Measurements from ENCODE around the gene ZFR. TPM values are rescaled to one million over a fixed set of nuclear protein-coding genes. Genes with fewer than 3 reads are reported as not detected.
"Not testable (repeated sequence)": the region's sequence is repeated elsewhere in the genome, so short reads cannot be mapped to it uniquely, and the experiment has no call there.

The ZFR gene
- total RNA-seq, 1 donor from 2014 or later = 80.8 TPM

DNA sequence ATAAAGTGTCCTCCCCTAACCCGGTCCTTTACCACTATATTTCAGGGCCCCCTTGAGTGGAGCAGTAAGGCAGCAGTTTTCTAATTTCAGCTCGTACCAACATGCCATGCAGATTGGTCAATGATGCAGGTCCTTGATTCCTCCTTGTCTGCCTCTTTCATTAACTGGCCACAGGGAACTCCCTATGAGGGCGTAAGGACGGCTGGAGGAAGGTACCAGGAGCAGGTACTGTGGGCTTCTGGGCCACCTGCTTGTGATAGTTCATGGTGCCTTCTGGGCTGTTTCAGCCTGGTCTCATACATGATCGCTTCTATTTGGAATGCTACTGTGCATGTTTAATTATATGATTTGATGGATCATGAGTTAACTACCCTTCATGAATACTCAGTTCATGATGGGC lies 9.4 kb upstream of the ZFR start:
- no peak for DNase-seq (ENCODE audit: extremely low spot score in 2 of 2)
- intact Hi-C loops (cut with DNase I) = no loop called here
- Histone ChIP-seq H3K27ac (no peak overlapping the region), H3K4me3 (no peak overlapping the region), H3K27me3 (no peaks in the 10 kb centered on the region), H3K36me3 (no peaks in the 10 kb centered on the region), H3K9me3 (no peaks in the 10 kb centered on the region), H3K4me1 (no peaks in the 10 kb centered on the region)
- TF ChIP-seq POLR2AphosphoS5 (IDR thresholded peaks at IDR 0.05; ENCODE audit: insufficient read depth in 1 of 2, low read depth in 1 of 2) (no peak), POLR2A (IDR thresholded peaks at IDR 0.05) (no peak)
- TF ChIP-seq, protein P1, sequence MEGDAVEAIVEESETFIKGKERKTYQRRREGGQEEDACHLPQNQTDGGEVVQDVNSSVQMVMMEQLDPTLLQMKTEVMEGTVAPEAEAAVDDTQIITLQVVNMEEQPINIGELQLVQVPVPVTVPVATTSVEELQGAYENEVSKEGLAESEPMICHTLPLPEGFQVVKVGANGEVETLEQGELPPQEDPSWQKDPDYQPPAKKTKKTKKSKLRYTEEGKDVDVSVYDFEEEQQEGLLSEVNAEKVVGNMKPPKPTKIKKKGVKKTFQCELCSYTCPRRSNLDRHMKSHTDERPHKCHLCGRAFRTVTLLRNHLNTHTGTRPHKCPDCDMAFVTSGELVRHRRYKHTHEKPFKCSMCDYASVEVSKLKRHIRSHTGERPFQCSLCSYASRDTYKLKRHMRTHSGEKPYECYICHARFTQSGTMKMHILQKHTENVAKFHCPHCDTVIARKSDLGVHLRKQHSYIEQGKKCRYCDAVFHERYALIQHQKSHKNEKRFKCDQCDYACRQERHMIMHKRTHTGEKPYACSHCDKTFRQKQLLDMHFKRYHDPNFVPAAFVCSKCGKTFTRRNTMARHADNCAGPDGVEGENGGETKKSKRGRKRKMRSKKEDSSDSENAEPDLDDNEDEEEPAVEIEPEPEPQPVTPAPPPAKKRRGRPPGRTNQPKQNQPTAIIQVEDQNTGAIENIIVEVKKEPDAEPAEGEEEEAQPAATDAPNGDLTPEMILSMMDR (IDR thresholded peaks at IDR 0.05) = no peak

DNA sequence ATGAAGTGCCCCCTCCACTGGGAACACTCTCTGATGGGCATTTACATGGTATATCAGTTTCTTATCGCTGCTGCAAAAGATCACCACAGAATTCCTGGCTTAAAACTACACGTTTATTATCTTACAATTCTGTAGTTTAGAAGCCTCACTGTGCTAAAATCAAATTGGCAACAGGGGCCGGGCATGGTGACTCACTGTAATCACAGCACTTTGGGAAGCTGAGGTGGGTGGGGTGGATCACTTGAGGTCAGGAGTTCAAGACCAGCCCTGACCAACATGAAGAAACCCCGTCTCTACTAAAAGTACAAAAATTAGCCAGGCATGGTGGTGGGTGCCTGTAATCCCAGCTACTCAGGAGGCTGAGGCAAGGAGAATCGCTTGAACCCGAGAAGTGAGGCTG lies 7.8 kb upstream of the ZFR start:
- H3K4me3 ChIP-seq; H3K27ac ChIP-seq; intact Hi-C loops (cut with DNase I); DNase-seq (ENCODE audit: extremely low spot score in 2 of 2); H3K4me1 ChIP-seq; H3K36me3 ChIP-seq; H3K9me3 ChIP-seq; H3K27me3 ChIP-seq: not testable (repeated sequence)

DNA sequence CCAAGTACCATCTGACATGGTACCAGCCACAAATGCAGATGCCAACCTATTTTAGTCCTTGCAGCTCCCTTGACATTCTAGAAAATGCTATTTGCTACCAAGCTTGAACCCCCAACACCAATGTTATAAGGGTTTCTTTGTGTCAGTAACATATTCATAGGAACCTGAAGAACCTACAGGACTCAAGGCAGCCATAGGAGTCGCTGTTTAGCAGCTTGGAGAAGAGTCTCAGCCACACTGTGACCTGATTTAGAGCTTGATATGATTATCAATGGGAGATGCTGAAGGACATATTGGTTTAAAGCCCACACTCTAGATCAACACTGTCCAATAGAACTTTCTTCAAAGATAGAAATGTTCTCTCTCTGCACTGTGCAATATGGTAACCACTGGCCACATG lies 6.4 kb upstream of the ZFR start:
- Histone ChIP-seq H3K36me3 (no peaks in the 10 kb centered on the region), H3K27ac (no peak overlapping the region), H3K27me3 (no peaks in the 10 kb centered on the region), H3K4me3 (no peak overlapping the region), H3K4me1 (no peaks in the 10 kb centered on the region), H3K9me3 (no peaks in the 10 kb centered on the region)
- intact Hi-C loops (cut with DNase I) = no loop called here
- TF ChIP-seq POLR2AphosphoS5 (IDR thresholded peaks at IDR 0.05; ENCODE audit: insufficient read depth in 1 of 2, low read depth in 1 of 2) (no peak), POLR2A (IDR thresholded peaks at IDR 0.05) (no peak)
- TF ChIP-seq, protein P1 (IDR thresholded peaks at IDR 0.05) = no peak
- DNase-seq (ENCODE audit: extremely low spot score in 2 of 2) = peak in 1 of 2 donors; percentile 6

DNA sequence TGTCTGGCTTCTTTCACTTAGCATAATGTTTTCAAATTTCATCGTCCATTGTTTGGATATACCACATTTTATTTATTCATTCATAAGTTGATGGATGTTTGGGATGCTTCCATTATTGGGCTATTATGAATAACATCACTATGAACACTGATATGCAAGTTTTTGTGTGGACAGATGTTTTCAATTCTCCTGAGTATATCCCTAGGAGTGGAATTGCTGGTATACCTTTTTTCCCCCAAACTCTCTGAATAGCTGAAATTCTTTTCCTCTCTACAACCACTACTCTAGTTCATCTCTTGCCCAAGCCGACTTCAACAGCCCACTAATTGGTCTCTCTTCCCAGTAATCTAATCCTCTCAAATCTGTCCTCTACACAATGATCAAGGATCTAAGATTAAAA lies 4.7 kb upstream of the ZFR start:
- Histone ChIP-seq H3K36me3 (no peaks in the 10 kb centered on the region), H3K4me1 (peaks cover 8% of the 10 kb centered on the region), H3K27me3 (no peaks in the 10 kb centered on the region), H3K27ac (no peak overlapping the region), H3K4me3 (no peak overlapping the region), H3K9me3 (no peaks in the 10 kb centered on the region)
- intact Hi-C loops (cut with DNase I) = no loop called here
- no peak for DNase-seq (ENCODE audit: extremely low spot score in 2 of 2)
- TF ChIP-seq, protein P1 (IDR thresholded peaks at IDR 0.05) = no peak
- TF ChIP-seq POLR2AphosphoS5 (IDR thresholded peaks at IDR 0.05; ENCODE audit: insufficient read depth in 1 of 2, low read depth in 1 of 2) = no peak
- TF ChIP-seq POLR2A (IDR thresholded peaks at IDR 0.05) = no peak

DNA sequence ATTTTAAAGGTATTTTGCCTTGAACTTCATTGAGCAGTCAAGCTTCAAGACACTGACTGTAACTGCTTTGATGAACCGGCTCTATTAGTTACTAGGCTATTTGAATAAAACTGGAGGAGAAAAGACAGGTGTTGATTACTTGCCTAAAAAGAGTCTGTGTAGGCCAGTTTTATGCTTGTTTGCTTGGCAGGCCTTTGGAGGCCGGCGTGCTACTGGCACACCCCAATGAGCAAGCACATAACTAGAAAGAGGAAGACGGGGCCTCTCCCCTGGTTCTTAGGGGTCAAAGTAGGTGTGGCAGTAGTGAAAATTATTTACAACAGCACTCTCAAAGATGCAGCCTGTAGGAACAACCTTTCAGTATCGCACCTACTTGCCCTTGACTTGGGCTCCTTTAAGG lies 2.1 kb upstream of the ZFR start:
- Histone ChIP-seq H3K27me3 (no peaks in the 10 kb centered on the region), H3K9me3 (no peaks in the 10 kb centered on the region), H3K36me3 (no peaks in the 10 kb centered on the region), H3K27ac (no peak overlapping the region), H3K4me3 (no peak overlapping the region), H3K4me1 (peaks cover 27% of the 10 kb centered on the region)
- TF ChIP-seq POLR2AphosphoS5 (IDR thresholded peaks at IDR 0.05; ENCODE audit: insufficient read depth in 1 of 2, low read depth in 1 of 2) (no peak), POLR2A (IDR thresholded peaks at IDR 0.05) (no peak)
- TF ChIP-seq, protein P1 (IDR thresholded peaks at IDR 0.05) = no peak
- no peak for DNase-seq (ENCODE audit: extremely low spot score in 2 of 2)
- intact Hi-C loops (cut with DNase I) = no loop called here
